ENCODE measurements around the gene HMX2.

HMX2 gene

GRCh38 chr10:123150271-123150985 lies 2.5 kb downstream of the HMX2 start:
- TF ChIP-seq CTCF (IDR thresholded peaks at IDR 0.05; ENCODE audit: extremely low read depth, insufficient read depth, missing control alignments), result no peak
- in situ Hi-C loops (cut with MboI; ENCODE audit: low pct_unique_long_range_greater_than_20kb, low sequenced_read_pairs, unreplicated experiment), result loop anchor here (10.0 kb wide), 1 partner anchor 244 kb away; no protein-coding TSS in a partner anchor
- DNase-seq (ENCODE audit: low spot score), result peak; percentile 54

- in situ Hi-C loops (cut with MboI; ENCODE audit: low pct_unique_long_range_greater_than_20kb, low sequenced_read_pairs, unreplicated experiment), result loop anchor here (10.0 kb wide), 1 partner anchor 244 kb away; no protein-coding TSS in a partner anchor
- peak; percentile 47 for DNase-seq (ENCODE audit: low spot score)
- TF ChIP-seq CTCF (IDR thresholded peaks at IDR 0.05; ENCODE audit: extremely low read depth, insufficient read depth, missing control alignments), result peak; percentile 24
Observed at GRCh38 chr10:123150986-123151736, 3.2 kb downstream of the HMX2 start.

- in situ Hi-C loops (cut with MboI; ENCODE audit: low pct_unique_long_range_greater_than_20kb, low sequenced_read_pairs, unreplicated experiment), result loop anchor here (10.0 kb wide), 1 partner anchor 243 kb away; no protein-coding TSS in a partner anchor
- TF ChIP-seq CTCF (IDR thresholded peaks at IDR 0.05; ENCODE audit: extremely low read depth, insufficient read depth, missing control alignments), result no peak
- no peak for DNase-seq (ENCODE audit: low spot score)
Observed at GRCh38 chr10:123151737-123152135, 3.8 kb downstream of the HMX2 start.

GRCh38 chr10:123153486-123154091 lies 5.7 kb downstream of the HMX2 start:
- TF ChIP-seq CTCF (IDR thresholded peaks at IDR 0.05; ENCODE audit: extremely low read depth, insufficient read depth, missing control alignments), result no peak
- in situ Hi-C loops (cut with MboI; ENCODE audit: low pct_unique_long_range_greater_than_20kb, low sequenced_read_pairs, unreplicated experiment), result loop anchor here (10.0 kb wide), 1 partner anchor 241 kb away; no protein-coding TSS in a partner anchor
- no peak for DNase-seq (ENCODE audit: low spot score)

- DNase-seq (ENCODE audit: low spot score), result peak; percentile 98
- no peak for TF ChIP-seq CTCF (IDR thresholded peaks at IDR 0.05; ENCODE audit: extremely low read depth, insufficient read depth, missing control alignments)
- in situ Hi-C loops (cut with MboI; ENCODE audit: low pct_unique_long_range_greater_than_20kb, low sequenced_read_pairs, unreplicated experiment), result loop anchor here (10.0 kb wide), 1 partner anchor 241 kb away; no protein-coding TSS in a partner anchor
Observed at GRCh38 chr10:123154092-123154710, 6.3 kb downstream of the HMX2 start, which contains the start of gene BUB3. Gene BUB3 (plus strand): TSS chr10:123154402. CDS start chr10:123154918, 516 bp downstream.
